HUES6 (cell line): ENCODE measurements around the gene OBP2A.

Experiments
- H3K27ac ChIP-seq: 2 replicates; pipeline ENCODE4 v1.7.0; 2013; ENCODE audit warnings: low read depth, mild to moderate bottlenecking, low read length, inconsistent platforms
- H3K27me3 ChIP-seq: 2 replicates; pipeline ENCODE4 v1.6.1; 2013; ENCODE audit warnings: low read length; ENCODE audit not compliant: control insufficient read depth, insufficient read depth
- H3K36me3 ChIP-seq: 2 replicates; pipeline ENCODE4 v1.6.1; 2013; ENCODE audit warnings: low read length; ENCODE audit not compliant: control insufficient read depth, insufficient read depth
- H3K4me1 ChIP-seq: 2 replicates; pipeline ENCODE4 v1.6.1; 2013; ENCODE audit warnings: low read length; ENCODE audit not compliant: control insufficient read depth, insufficient read depth
- H3K4me3 ChIP-seq: 2 replicates; pipeline ENCODE4 v1.5.1; 2013; ENCODE audit warnings: low read depth, low read length
- H3K9ac ChIP-seq: one replicate; pipeline ENCODE4 v1.6.1; 2013; ENCODE audit warnings: mild to moderate bottlenecking, low read length
- H3K9me3 ChIP-seq: 2 replicates; pipeline ENCODE4 v1.6.1; 2013; ENCODE audit warnings: low read depth, low read length; ENCODE audit not compliant: control insufficient read depth, insufficient read depth

OBP2A gene

GRCh38 chr9:135573124-135573523, 27.2 kb downstream of the OBP2A start:
- Histone ChIP-seq H3K9ac (no peak overlapping the region), H3K9me3 (peaks cover 18% of the 10 kb centered on the region), H3K27me3 (no peaks in the 10 kb centered on the region), H3K4me3 (no peak overlapping the region), H3K36me3 (no peaks in the 10 kb centered on the region), H3K4me1 (no peaks in the 10 kb centered on the region), H3K27ac (no peak overlapping the region)

- no peak overlapping the region for H3K9ac ChIP-seq
- peaks cover 10% of the 10 kb centered on the region for H3K9me3 ChIP-seq
- H3K4me3 ChIP-seq: no peak overlapping the region
- no peak overlapping the region for H3K27ac ChIP-seq
- no peaks in the 10 kb centered on the region for H3K36me3 ChIP-seq
- no peaks in the 10 kb centered on the region for H3K4me1 ChIP-seq
- no peaks in the 10 kb centered on the region for H3K27me3 ChIP-seq
Observed at GRCh38 chr9:135574331-135574730, 28.4 kb downstream of the OBP2A start.

GRCh38 chr9:135574943-135575342, 29.0 kb downstream of the OBP2A start:
- no peak overlapping the region for H3K27ac ChIP-seq
- no peaks in the 10 kb centered on the region for H3K36me3 ChIP-seq
- peaks cover 6% of the 10 kb centered on the region; the same call in 1 of the 2 replicates for H3K9me3 ChIP-seq
- H3K9ac ChIP-seq: no peak overlapping the region
- no peaks in the 10 kb centered on the region for H3K4me1 ChIP-seq
- H3K27me3 ChIP-seq: no peaks in the 10 kb centered on the region
- H3K4me3 ChIP-seq: no peak overlapping the region

- no peaks in the 10 kb centered on the region for H3K4me1 ChIP-seq
- no peak overlapping the region for H3K4me3 ChIP-seq
- H3K9ac ChIP-seq: no peak overlapping the region
- H3K9me3 ChIP-seq: peaks cover 8% of the 10 kb centered on the region
- no peak overlapping the region for H3K27ac ChIP-seq
- H3K27me3 ChIP-seq: no peaks in the 10 kb centered on the region
- no peaks in the 10 kb centered on the region for H3K36me3 ChIP-seq
Observed at GRCh38 chr9:135575995-135576631, 30.2 kb downstream of the OBP2A start.

- H3K27me3 ChIP-seq: no peaks in the 10 kb centered on the region
- no peak overlapping the region for H3K27ac ChIP-seq
- H3K4me3 ChIP-seq: no peak overlapping the region
- H3K9ac ChIP-seq: no peak overlapping the region
- H3K36me3 ChIP-seq: no peaks in the 10 kb centered on the region
- peaks cover 13% of the 10 kb centered on the region for H3K9me3 ChIP-seq
- H3K4me1 ChIP-seq: no peaks in the 10 kb centered on the region
Observed at GRCh38 chr9:135577256-135577655, 31.3 kb downstream of the OBP2A start.

- H3K4me3 ChIP-seq: no peak overlapping the region
- no peak overlapping the region for H3K27ac ChIP-seq
- H3K4me1 ChIP-seq: no peaks in the 10 kb centered on the region
- H3K36me3 ChIP-seq: no peaks in the 10 kb centered on the region
- no peak overlapping the region for H3K9ac ChIP-seq
- peaks cover 13% of the 10 kb centered on the region for H3K9me3 ChIP-seq
- no peaks in the 10 kb centered on the region for H3K27me3 ChIP-seq
Observed at GRCh38 chr9:135579356-135579755, 33.4 kb downstream of the OBP2A start.

- no peaks in the 10 kb centered on the region for H3K36me3 ChIP-seq
- peaks cover 13% of the 10 kb centered on the region for H3K9me3 ChIP-seq
- H3K4me3 ChIP-seq: no peak overlapping the region
- H3K27ac ChIP-seq: no peak overlapping the region
- no peaks in the 10 kb centered on the region for H3K4me1 ChIP-seq
- no peak overlapping the region for H3K9ac ChIP-seq
- H3K27me3 ChIP-seq: no peaks in the 10 kb centered on the region
Observed at GRCh38 chr9:135579889-135580660, 34.1 kb downstream of the OBP2A start.

GRCh38 chr9:135580664-135581380, 34.9 kb downstream of the OBP2A start:
- Histone ChIP-seq H3K36me3 (no peaks in the 10 kb centered on the region), H3K9me3 (peaks cover 13% of the 10 kb centered on the region), H3K9ac (no peak overlapping the region), H3K27ac (no peak overlapping the region), H3K4me1 (no peaks in the 10 kb centered on the region), H3K27me3 (no peaks in the 10 kb centered on the region), H3K4me3 (no peak overlapping the region)

- Histone ChIP-seq H3K9ac (no peak overlapping the region), H3K9me3 (peaks cover 13% of the 10 kb centered on the region), H3K27ac (no peak overlapping the region), H3K27me3 (no peaks in the 10 kb centered on the region), H3K36me3 (no peaks in the 10 kb centered on the region), H3K4me3 (no peak overlapping the region), H3K4me1 (no peaks in the 10 kb centered on the region)
Observed at GRCh38 chr9:135581636-135582426, 35.9 kb downstream of the OBP2A start.

- no peak overlapping the region for H3K27ac ChIP-seq
- H3K27me3 ChIP-seq: no peaks in the 10 kb centered on the region
- H3K9ac ChIP-seq: no peak overlapping the region
- no peaks in the 10 kb centered on the region for H3K36me3 ChIP-seq
- H3K9me3 ChIP-seq: peaks cover 13% of the 10 kb centered on the region
- no peak overlapping the region for H3K4me3 ChIP-seq
- H3K4me1 ChIP-seq: no peaks in the 10 kb centered on the region
Observed at GRCh38 chr9:135582541-135582940, 36.6 kb downstream of the OBP2A start.
